Measurements from ENCODE around the gene NR2C2AP.
"Not testable (repeated sequence)": the region's sequence is repeated elsewhere in the genome, so short reads cannot be mapped to it uniquely, and the experiment has no call there.

The NR2C2AP gene

GRCh38 chr19:19203012-19203856 is at the start of gene NR2C2AP:
Gene NR2C2AP, minus strand, starts transcription at chr19:19203414. Its CDS starts 354 bp downstream, at chr19:19203060.
- DNase-seq (ENCODE audit: low read depth in 2 of 2), result peak; percentile 61 to 67

DNA sequence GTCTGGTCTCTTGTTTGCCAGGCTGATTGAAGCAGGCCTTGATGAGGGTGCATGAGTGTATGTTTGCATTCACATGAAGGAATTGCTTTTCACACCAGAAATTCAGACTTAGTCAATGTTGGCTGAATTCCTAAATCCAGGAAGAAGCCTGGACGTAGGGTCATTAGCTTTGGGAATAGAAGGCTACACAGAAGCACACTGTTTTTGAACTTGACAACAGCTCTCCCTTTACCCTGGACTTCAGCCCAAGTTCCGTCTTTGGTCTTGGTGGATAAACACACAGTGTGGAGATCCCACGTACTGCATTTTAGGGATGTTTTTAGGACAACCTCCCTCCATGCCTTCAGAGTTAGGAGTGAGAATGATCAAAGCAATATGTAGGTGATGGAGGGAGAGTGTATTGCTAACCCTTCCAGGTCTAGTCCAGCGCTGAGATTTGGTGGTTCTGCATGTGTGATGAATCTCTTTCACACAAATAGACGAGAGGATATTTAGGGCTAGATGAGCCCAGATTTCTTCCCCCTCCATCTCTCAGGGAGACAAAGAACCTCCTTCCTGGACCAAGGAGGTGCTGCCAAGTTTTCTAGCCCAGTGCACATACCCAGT is 47.1 kb upstream of the NR2C2AP start:
- no peak for DNase-seq (ENCODE audit: low read depth in 2 of 2)

DNA sequence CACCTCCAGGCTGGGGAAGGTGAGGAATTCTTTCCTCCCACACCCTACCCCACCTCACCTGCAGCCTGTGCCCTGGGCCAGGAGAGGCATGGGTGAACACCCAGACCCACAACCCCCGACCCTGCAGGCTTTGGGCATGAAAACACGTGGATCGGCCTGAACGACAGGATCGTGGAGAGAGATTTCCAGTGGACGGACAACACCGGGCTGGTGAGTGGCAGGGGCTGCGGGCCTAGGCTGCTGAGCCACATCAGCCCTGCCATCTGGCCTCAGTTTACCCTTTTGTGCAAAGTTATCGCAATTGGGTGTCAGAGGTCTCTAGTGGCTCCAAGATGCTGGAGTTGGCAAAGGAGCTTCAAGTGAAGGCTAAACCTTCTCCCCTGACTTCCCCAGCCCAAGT is 37.3 kb upstream of the NR2C2AP start:
- no peak for DNase-seq (ENCODE audit: low read depth in 2 of 2)

DNA sequence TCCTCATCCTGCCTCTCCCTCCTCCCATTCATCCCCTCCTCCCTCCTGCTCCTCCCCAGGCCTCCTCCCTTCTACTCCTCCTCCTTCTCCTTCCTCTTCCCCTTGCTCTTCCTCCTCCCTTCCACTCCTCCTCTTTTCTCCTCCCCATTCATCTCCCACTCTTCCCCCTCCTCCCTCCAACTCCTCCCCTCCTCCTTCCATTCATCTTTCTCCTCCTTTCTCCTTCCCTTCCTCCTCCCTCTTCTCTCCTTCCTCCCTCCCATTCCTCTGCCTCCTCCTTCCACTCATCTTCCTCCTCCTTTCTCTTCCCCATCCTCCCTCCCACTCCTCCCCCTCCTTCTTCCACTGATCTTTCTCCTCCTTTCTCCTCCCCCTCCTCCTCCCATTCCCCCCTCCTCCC is 36.5 kb upstream of the NR2C2AP start:
- DNase-seq (ENCODE audit: low read depth in 2 of 2), result no peak

DNA sequence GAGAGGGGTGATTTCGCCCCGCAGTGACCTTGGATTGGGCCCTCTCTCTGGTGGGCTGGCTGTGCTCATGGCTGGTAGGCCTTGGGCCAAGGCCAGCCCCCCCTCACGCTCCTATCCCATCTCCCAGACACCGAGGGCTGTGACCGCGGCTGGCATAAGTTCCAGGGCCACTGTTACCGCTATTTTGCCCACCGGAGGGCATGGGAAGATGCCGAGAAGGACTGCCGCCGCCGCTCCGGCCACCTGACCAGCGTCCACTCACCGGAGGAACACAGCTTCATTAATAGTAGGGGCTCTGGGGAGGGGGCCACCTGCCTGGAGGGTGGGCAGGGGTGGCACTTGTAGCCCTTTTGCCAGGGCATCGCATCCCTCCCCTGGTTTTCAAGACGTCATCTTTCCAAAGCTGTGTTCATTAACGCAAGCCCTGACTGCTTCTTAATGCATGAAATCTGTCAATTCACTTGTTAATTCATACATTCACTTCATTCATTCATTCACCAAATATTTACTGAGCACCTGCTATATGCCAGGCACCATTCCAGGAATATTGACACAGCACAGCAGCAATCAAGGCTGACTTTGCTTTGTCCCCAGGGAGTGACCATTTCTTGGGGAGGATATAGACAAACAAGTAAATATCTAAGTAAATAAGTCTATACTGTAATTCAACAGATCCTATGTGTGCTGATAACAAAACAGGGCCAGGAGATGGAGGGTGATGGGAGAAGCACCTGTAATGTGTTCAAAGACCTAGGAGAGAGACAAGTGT is 35.1 kb upstream of the NR2C2AP start:
- DNase-seq (ENCODE audit: low read depth in 2 of 2), result no peak

GRCh38 chr19:19236173-19236572 is 33.0 kb upstream of the NR2C2AP start:
- DNase-seq (ENCODE audit: low read depth in 2 of 2), result no peak

GRCh38 chr19:19234220-19234816 is 31.1 kb upstream of the NR2C2AP start:
- no peak for DNase-seq (ENCODE audit: low read depth in 2 of 2)

DNA sequence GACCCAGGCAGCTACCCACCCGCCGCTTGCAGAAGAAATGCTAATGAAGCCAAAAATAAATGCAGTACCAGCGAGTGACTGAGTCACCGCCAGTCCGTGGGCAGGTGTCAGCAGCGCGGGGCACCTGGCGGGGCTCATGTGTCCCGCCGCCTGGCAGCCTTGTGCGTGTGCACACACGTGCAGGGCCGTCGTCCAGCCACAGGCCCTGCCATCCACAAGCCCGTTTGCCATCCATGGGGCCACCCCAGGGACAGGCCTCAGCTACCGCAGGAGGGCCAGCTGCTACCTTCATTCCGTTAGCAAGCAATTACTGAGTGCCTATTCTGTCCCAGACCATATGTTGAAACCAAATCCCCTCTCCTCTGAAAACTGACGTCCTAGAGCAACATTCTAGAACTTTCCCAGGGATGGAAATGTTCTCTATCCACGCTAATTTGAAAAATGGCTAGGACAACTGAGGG is 29.1 kb upstream of the NR2C2AP start:
- DNase-seq (ENCODE audit: low read depth in 2 of 2), result no peak

DNA sequence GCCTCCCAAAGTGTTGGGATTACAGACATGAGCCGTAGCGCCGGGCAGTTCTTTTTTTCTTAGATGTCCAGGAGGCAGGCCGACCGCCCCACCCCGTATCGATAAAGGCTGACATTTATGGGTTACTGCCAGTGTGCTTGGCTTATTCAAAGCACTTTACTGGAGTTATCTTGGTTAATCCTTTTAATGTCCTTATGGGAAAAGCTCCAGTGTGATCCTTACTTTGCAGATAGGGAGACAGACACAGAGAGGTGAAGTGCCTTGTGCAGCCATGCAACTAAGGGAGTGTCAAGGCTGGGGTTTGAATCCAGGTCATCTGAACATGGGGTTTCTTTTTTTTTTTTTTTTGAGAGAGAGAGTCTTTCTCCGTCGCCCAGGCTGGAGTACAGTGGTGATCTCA is 27.8 kb upstream of the NR2C2AP start:
- no peak for DNase-seq (ENCODE audit: low read depth in 2 of 2)

DNA sequence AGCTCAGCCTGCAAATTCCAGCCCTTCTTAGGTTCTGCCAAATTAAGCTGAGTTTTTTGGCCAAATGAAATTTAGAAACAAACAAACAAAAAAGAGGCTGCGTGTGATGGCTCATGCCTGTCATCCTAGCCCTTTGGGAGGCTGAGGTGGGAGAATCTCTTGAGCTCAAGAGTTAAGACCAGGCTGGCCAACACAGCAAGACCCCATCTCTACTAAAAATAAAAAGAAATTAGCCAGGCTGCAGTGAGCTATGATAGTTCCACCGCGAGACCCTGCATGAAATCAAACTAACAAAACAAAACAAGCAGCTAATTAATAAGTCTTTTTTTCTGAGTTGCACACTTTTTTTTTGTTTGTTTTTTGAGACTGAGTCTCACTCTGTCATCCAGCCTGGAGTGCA is 26.5 kb upstream of the NR2C2AP start:
- no peak for DNase-seq (ENCODE audit: low read depth in 2 of 2)

DNA sequence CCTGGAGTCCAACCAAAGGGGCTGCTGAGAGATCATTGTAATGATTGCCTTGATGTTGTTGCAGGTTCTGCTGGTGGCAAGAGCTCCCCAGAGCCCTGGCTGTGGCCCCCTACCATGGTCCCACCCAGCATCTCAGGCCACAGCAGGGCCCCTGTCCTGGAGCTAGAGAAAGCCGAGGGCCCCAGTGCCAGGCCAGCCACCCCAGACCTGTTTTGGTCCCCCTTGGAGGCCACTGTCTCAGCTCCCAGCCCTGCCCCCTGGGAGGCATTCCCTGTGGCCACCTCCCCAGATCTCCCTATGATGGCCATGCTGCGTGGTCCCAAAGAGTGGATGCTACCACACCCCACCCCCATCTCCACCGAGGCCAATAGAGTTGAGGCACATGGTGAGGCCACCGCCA is 24.0 kb upstream of the NR2C2AP start:
- no peak for DNase-seq (ENCODE audit: low read depth in 2 of 2)

GRCh38 chr19:19226663-19227062 is 23.4 kb upstream of the NR2C2AP start:
- DNase-seq (ENCODE audit: low read depth in 2 of 2), result no peak

DNA sequence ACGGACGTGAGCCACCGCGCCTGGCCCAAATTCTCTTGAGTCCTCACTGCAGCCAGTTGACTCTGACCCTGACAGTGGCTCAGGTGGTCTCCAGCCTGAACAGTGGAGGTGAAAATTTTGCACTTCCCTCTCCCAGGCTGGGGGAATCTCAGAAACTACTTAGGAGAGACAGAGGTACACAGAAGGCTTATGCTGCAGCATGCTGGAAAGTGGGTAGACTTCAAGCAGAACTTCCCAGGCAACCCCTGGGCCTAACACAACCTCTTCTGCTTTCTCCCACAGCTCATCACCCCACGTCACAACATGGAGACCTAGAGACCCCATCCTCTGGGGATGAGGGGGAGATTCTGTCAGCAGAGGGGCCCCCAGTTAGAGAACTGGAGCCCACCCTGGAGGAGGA is 23.0 kb upstream of the NR2C2AP start:
- no peak for DNase-seq (ENCODE audit: low read depth in 2 of 2)

GRCh38 chr19:19224852-19225494 is 21.8 kb upstream of the NR2C2AP start:
- DNase-seq (ENCODE audit: low read depth in 2 of 2), result no peak

- DNase-seq (ENCODE audit: low read depth in 2 of 2), result no peak
Measured at GRCh38 chr19:19224150-19224851, 21.1 kb upstream of the NR2C2AP start.

- no peak for DNase-seq (ENCODE audit: low read depth in 2 of 2)
Measured at GRCh38 chr19:19223636-19224035, 20.4 kb upstream of the NR2C2AP start.

DNA sequence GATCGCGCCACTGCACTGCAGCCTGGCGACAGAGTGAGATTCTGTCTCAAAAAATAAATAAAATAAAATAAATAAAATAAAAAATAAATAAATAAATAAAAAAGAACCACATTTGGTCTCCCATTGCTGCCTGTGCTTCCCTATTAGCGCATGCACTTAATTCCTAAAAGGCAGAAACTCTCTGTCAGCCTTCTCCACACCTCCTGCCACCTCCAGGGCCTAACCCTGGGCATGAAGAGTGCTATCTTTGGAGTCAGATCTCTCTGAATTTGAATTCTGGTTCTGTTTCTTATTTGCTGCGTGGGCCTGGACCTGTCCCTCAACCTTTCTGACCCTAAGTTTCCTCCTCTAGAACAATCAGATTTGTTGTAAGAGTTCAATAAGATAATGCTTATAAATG is 19.8 kb upstream of the NR2C2AP start:
- no peak for DNase-seq (ENCODE audit: low read depth in 2 of 2)

GRCh38 chr19:19221000-19221399 is 17.8 kb upstream of the NR2C2AP start:
- not testable (repeated sequence) for DNase-seq (ENCODE audit: low read depth in 2 of 2)

- no peak for DNase-seq (ENCODE audit: low read depth in 2 of 2)
Measured at GRCh38 chr19:19218911-19219310, 15.7 kb upstream of the NR2C2AP start.

DNA sequence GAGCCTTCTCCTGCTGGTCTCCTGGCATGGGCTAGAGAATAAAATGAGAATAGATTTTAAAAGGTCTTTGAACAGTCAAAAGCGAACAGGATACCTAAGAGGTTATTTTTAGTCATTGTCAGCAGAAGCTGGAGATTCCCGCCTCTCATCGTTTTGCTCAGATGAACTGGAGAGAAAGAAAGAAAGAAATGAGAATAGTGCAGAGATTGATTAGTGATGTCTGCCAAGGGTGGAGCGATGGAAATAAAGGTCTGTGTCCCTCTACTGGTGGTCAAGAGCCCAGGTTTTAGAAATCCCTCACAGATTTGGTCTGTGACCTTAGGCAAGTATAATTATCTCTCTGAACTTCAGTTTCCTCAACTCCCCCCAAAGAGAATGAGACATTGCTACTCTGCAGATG is 13.9 kb upstream of the NR2C2AP start:
- no peak for DNase-seq (ENCODE audit: low read depth in 2 of 2)

GRCh38 chr19:19215792-19216191 is 12.6 kb upstream of the NR2C2AP start:
- no peak for DNase-seq (ENCODE audit: low read depth in 2 of 2)
